SKM-1 treated with dmso at 0.1 percent for 144 hours (cell line): ENCODE results near the gene ZNF532.

ENCODE experiments used
- DNase-seq: peaks from one replicate; lab custom pipeline; 2025; ENCODE audit not compliant: unreplicated experiment; lab: John Stamatoyannopoulos, UW

Gene ZNF532

DNA sequence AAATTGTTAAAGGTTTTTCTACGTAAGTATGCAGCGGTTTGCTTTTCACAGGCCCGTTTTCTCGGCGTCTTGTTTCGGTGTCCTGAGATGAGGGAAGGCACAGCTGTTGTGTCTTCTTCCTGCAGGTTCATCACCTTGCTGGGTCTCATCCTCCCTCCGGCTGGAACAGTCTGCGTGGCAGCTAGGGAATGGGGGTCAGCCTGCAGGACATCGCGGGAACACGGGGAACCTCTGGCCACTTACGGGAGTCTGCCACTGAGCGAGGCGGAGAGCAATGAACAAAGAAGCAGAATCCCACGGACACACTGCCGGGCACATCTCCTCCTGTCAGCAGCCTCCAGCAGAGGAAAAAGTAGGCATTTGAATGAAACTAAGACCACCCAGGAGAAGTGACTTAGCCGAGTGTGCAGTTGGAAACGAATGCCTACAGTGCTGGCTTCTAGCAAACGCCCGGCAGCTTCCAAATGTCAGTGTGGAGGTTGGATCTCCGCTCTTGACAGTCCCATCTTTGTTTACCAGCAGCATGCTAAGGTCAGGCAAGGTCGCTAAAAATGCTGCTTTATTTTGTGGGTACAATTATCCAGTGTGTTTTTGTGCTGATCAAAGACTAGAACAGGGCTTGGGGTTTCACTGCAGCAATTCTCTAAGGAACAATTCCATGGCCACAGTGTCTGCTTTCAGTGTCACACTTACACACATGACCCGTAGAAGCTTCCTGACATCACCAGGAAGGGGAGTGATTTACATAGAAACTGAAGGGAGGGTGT is 165.2 kb downstream of the ZNF532 start:
- DNase-seq, result no peak

DNA sequence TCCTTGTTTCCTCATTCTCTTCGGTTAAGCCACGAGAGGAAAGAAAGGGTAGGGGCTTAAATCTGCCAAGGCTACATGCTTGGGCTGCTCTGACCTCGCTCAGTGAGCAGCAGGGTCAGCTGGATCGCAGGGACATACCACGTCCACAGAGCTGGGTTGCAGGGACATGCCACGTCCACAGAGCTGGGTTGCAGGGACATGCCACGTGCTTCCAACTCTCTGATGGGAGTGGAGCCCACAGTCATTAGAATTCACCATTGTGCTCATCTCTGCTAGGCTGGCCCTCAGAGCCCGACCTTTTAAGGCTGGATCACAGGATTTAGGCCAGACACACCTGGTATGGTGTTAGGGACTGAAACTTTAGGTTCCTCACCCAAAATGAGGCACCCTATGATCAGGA is 167.6 kb downstream of the ZNF532 start:
- DNase-seq, result no peak

- no peak for DNase-seq
Observed at GRCh38 chr18:59033359-59033758, 168.7 kb downstream of the ZNF532 start.

- DNase-seq, result no peak
Observed at GRCh38 chr18:59033974-59034373, 169.3 kb downstream of the ZNF532 start.

DNA sequence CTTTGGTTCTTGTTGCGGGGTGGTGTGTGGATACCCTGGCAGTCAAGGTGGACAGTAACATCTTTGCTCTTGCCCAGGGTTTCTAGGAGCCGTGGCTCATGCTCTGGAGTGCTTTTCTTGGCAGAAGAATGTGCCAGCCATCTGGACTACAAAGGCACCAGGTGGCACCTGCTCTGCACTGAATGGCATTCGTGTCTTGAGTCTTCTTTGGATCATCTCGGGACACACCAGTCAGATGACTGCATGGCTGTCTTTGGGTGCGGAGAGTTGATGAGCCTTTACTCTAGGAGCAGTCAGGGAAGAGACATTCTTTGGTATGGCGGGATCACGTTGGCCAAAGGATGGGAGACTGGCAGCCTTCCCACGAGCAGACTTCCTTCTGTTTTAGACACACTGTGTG is 170.9 kb downstream of the ZNF532 start:
- no peak for DNase-seq
